ENCODE results near the gene IL31.

The IL31 gene

GRCh38 chr12:122147514-122148290 is 26.3 kb downstream of the IL31 start:
- CTCF ChIA-PET = interaction anchor here (0.6 to 1.2 kb wide), 4 partner anchors 11 to 24 kb away, joined by 3 to 6 read pairs (median 4); no protein-coding TSS in a partner anchor
- Histone ChIP-seq H3K27ac (ENCODE audit: extremely low read depth, low read depth, low read length) (no peak overlapping the region), H3K9me3 (ENCODE audit: control insufficient read depth, insufficient read depth, low read depth, low read length) (no peaks in the 10 kb centered on the region), H3K4me1 (ENCODE audit: control insufficient read depth, insufficient read depth, low read length) (no peaks in the 10 kb centered on the region), H3K4me3 (ENCODE audit: low read depth, low read length) (no peak overlapping the region), H3K36me3 (ENCODE audit: control insufficient read depth in 2 of 2, insufficient read depth in 1 of 2, low read length in 2 of 2) (peaks cover 0 to 14% of the 10 kb centered on the region in 2 experiments; a peak in 2 of 3 replicates)
- TF ChIP-seq ZNF521 (tag by site-specific recombination; IDR thresholded peaks at IDR 0.05) = no peak
- no peak for TF ChIP-seq ZSCAN5A (tag by site-specific recombination; IDR thresholded peaks at IDR 0.05)
- no peak for TF ChIP-seq ZNF324 (tag by site-specific recombination; IDR thresholded peaks at IDR 0.05)
- TF ChIP-seq ZNF391 (tag by site-specific recombination; IDR thresholded peaks at IDR 0.05; ENCODE audit: borderline replicate concordance, low read depth) = no peak
- no peak for TF ChIP-seq ZNF488 (tag by site-specific recombination; IDR thresholded peaks at IDR 0.05)
- TF ChIP-seq ZNF555 (tag by site-specific recombination; conservative IDR thresholded peaks at IDR 0.05) = no peak
- TF ChIP-seq ZNF473 (tag by site-specific recombination; IDR thresholded peaks at IDR 0.05) = no peak
- no peak for TF ChIP-seq SCRT2 (tag by site-specific recombination; IDR thresholded peaks at IDR 0.05)
- TF ChIP-seq ZNF426 (tag by site-specific recombination; IDR thresholded peaks at IDR 0.05) = no peak
- no peak for TF ChIP-seq INSM2 (tag by site-specific recombination; IDR thresholded peaks at IDR 0.05)
- TF ChIP-seq ZBTB48 (tag by site-specific recombination; IDR thresholded peaks at IDR 0.05) = no peak
- no peak for TF ChIP-seq ZBTB49 (tag by site-specific recombination; IDR thresholded peaks at IDR 0.05; ENCODE audit: low read depth)
- TF ChIP-seq ZNF184 (tag by site-specific recombination; IDR thresholded peaks at IDR 0.05) = no peak
- no peak for TF ChIP-seq ZNF398 (tag by site-specific recombination; IDR thresholded peaks at IDR 0.05)
- TF ChIP-seq ZNF133 (tag by site-specific recombination; IDR thresholded peaks at IDR 0.05) = no peak
- TF ChIP-seq ZNF837 (tag by site-specific recombination; IDR thresholded peaks at IDR 0.05) = no peak
- TF ChIP-seq PATZ1 (tag by site-specific recombination; IDR thresholded peaks at IDR 0.05) = no peak
- POLR2A ChIA-PET = interaction anchor here (1.2 kb wide), 1 partner anchor 9 kb away, joined by 3 read pairs; no protein-coding TSS in a partner anchor
